GM23338 (cell line): ENCODE data around the gene CERS1. TPM values are rescaled to one million over a fixed set of nuclear protein-coding genes. Genes with fewer than 3 reads are reported as not detected.

Source experiments
- ATAC-seq: fragments of 200-7000 bp; cut with Tn5 transposase; 3 replicates; pipeline ENCODE4 v1.9.1; 2020
- DNase-seq: peaks from one replicate; pipeline ENCODE4 v3.0.0-alpha.2; 2015; ENCODE audit warnings: low spot score
- H2AFZ ChIP-seq: fragments of 200-600 bp; sonication (generic); 2 replicates; pipeline ENCODE4 v1.8.0; 2016; ENCODE audit warnings: antibody characterized with exemption, mild to moderate bottlenecking, moderate library complexity
- H3F3A ChIP-seq: fragments of 200-600 bp; sonication (generic); replicated peaks from 2 replicates; pipeline ENCODE4 v1.8.0; 2017; ENCODE audit warnings: antibody characterized with exemption, mixed run types, low read depth
- H3K27ac ChIP-seq: fragments of 200-600 bp; sonication (generic); 2 replicates; pipeline ENCODE4 v1.6.1; 2016; ENCODE audit warnings: low read depth
- H3K27me3 ChIP-seq: fragments of 200-600 bp; sonication (generic); 2 replicates; pipeline ENCODE4 v1.8.0; 2016; ENCODE audit warnings: mild to moderate bottlenecking, mixed run types, moderate library complexity; ENCODE audit not compliant: insufficient read depth
- H3K36me3 ChIP-seq: fragments of 200-600 bp; sonication (generic); 2 replicates; pipeline ENCODE4 v1.8.0; 2016; ENCODE audit warnings: mild to moderate bottlenecking; ENCODE audit not compliant: insufficient read depth
- H3K4me1 ChIP-seq: fragments of 200-600 bp; sonication (generic); 2 replicates; pipeline ENCODE4 v1.8.0; 2016; ENCODE audit warnings: mild to moderate bottlenecking, moderate library complexity; ENCODE audit not compliant: insufficient read depth
- H3K4me2 ChIP-seq: fragments of 200-600 bp; sonication (generic); 2 replicates; pipeline ENCODE4 v1.7.1; 2017; ENCODE audit warnings: mixed run types
- H3K4me3 ChIP-seq: fragments of 200-600 bp; sonication (generic); 2 replicates; pipeline ENCODE4 v1.6.1; 2016; ENCODE audit warnings: mixed run types
- H3K79me2 ChIP-seq: fragments of 200-600 bp; sonication (generic); replicated peaks from 2 replicates; pipeline ENCODE4 v1.8.0; 2017; ENCODE audit warnings: mild to moderate bottlenecking; ENCODE audit not compliant: insufficient read depth
- H3K9me2 ChIP-seq: fragments of 200-600 bp; sonication (generic); 2 replicates; pipeline ENCODE4 v1.8.0; 2017; ENCODE audit not compliant: insufficient read depth
- H4K20me1 ChIP-seq: fragments of 200-600 bp; sonication (generic); replicated peaks from 2 replicates; pipeline ENCODE4 v1.8.0; 2017; ENCODE audit warnings: mild to moderate bottlenecking; ENCODE audit not compliant: insufficient read depth
- H3K27ac Mint-ChIP-seq: 2 replicates; pipeline ENCODE4 v1.8.0; 2020; ENCODE audit warnings: inconsistent platforms, mild to moderate bottlenecking, moderate library complexity, mixed read lengths
- H3K27me3 Mint-ChIP-seq: 3 replicates; pipeline ENCODE4 v1.8.0; 2022; ENCODE audit warnings: low read depth, mild to moderate bottlenecking, moderate library complexity, mixed read lengths, inconsistent platforms; ENCODE audit not compliant: insufficient read depth, poor library complexity
- H3K36me3 Mint-ChIP-seq: 3 replicates; pipeline ENCODE4 v1.8.0; 2021; ENCODE audit warnings: low read depth, mild to moderate bottlenecking, inconsistent platforms, moderate library complexity, mixed read lengths
- H3K4me1 Mint-ChIP-seq: 3 replicates; pipeline ENCODE4 v1.8.0; 2020; ENCODE audit warnings: mild to moderate bottlenecking, inconsistent platforms, mixed read lengths
- H3K4me3 Mint-ChIP-seq: 3 replicates; pipeline ENCODE4 v1.8.0; 2021; ENCODE audit warnings: moderate library complexity, mild to moderate bottlenecking, inconsistent platforms, mixed read lengths
- H3K9me3 Mint-ChIP-seq: 3 replicates; pipeline ENCODE4 v1.8.0; 2020; ENCODE audit warnings: moderate library complexity, mild to moderate bottlenecking, inconsistent platforms, mixed read lengths
- STAT1 ChIP-seq: IDR thresholded peaks from one replicate; pipeline ENCODE4 v1.6.1; 2016; ENCODE audit warnings: antibody characterized with exemption; ENCODE audit not compliant: unreplicated experiment
- ZNF114 ChIP-seq: fragments of 250-450 bp; sonication (Bioruptor Pico); IDR thresholded peaks from 2 replicates; pipeline ENCODE4 v1.5.0; 2020; ENCODE audit warnings: mild to moderate bottlenecking, moderate library complexity
- polyA plus RNA-seq: library from polyadenylated mRNA; unstranded; fragments of >200 nt; fragmentation: Nextera tagmentation; extraction: Ambion mirVana; gene quantifications from 2 replicates; pipeline ENCODE4 v1.2.1, GENCODE V29; 2016
- total RNA-seq: library from RNA; depleted of rRNA; stranded (reverse); fragments of >200 nt; shearing (Covaris generic); gene quantifications from 2 replicates; pipeline ENCODE4 v1.2.3, GENCODE V29; 2014
- TF ChIP-seq, protein P1 (sequence below), 2 experiments: fragments of 200-600 bp in 1 of 2; sonication (generic) in 1 of 2; conservative IDR thresholded peaks; 2 replicates each; pipeline versions ENCODE4 v1.5.1 to v1.6.1; 2016 to 2017; ENCODE audit warnings: antibody characterized with exemption in 2 of 2, low read depth in 2 of 2, mild to moderate bottlenecking in 2 of 2, moderate library complexity in 1 of 2

The CERS1 gene
- total and polyA plus RNA-seq, 2 experiments from 2014 or later: 11.1 to 12.2 TPM

DNA sequence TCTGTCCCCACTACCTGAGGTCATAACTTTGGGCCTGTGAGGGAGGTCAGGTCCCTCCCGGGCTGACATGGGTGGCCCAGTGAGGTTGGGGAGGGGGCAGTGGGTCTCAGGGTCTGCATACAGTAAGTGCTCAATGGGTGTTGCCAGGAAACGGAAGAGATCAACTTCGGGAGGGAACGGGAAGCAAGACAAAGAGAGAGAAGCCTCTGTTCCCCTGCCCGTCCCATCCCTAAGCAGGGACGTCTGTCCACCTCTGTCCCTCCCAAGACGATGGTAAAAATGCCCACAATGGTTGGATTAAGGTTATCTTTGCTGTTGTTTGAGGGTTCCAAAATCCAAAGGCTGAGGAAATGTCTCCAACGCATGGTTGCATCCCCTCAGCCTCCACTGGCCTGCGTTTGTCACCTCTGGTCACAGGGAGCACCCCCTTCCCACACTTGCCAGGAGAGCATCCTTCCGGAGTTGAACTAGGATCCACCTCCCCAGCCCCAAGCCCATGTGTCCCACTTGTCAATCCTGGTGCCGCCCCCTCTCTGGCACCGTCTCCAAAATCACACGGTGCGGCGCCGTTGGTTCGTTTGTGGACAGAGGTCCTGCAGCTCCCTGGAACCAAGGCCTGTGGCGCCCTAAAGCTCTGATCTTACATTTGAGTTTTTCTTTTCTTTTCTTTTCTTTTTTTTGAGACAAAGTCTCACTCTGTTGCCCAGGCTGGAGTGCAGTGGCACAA lies 45.8 kb upstream of the CERS1 start:
- Mint-ChIP-seq H3K36me3 (peaks cover 37% of the 10 kb centered on the region), H3K9me3 (no peaks in the 10 kb centered on the region), H3K4me3 (peak overlapping the region; percentile 62), H3K27me3 (peaks cover 23% of the 10 kb centered on the region), H3K27ac (no peak overlapping the region), H3K4me1 (peaks cover 21% of the 10 kb centered on the region)
- Histone ChIP-seq H3F3A (peaks cover 7% of the 10 kb centered on the region; the same call in 1 of the 2 replicates), H2AFZ (peak overlapping the region; percentile 85; the same call in 1 of the 2 replicates), H3K4me2 (peak overlapping the region; percentile 74), H4K20me1 (no peaks in the 10 kb centered on the region), H3K4me1 (peaks cover 9% of the 10 kb centered on the region), H3K79me2 (0 out of 2 replicates have a peak, but pooled peaks cover 3% of the 10 kb centered on the region), H3K27ac (no peak overlapping the region), H3K4me3 (peak overlapping the region; percentile 49), H3K27me3 (peaks cover 5% of the 10 kb centered on the region; the same call in 1 of the 2 replicates), H3K9me2 (no peaks in the 10 kb centered on the region), H3K36me3 (no peaks in the 10 kb centered on the region)
- no peak for TF ChIP-seq ZNF114 (CRISPR knock-in tag)
- TF ChIP-seq, protein P1, sequence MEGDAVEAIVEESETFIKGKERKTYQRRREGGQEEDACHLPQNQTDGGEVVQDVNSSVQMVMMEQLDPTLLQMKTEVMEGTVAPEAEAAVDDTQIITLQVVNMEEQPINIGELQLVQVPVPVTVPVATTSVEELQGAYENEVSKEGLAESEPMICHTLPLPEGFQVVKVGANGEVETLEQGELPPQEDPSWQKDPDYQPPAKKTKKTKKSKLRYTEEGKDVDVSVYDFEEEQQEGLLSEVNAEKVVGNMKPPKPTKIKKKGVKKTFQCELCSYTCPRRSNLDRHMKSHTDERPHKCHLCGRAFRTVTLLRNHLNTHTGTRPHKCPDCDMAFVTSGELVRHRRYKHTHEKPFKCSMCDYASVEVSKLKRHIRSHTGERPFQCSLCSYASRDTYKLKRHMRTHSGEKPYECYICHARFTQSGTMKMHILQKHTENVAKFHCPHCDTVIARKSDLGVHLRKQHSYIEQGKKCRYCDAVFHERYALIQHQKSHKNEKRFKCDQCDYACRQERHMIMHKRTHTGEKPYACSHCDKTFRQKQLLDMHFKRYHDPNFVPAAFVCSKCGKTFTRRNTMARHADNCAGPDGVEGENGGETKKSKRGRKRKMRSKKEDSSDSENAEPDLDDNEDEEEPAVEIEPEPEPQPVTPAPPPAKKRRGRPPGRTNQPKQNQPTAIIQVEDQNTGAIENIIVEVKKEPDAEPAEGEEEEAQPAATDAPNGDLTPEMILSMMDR (conservative IDR thresholded peaks at IDR 0.05; ENCODE audit: low read depth in 2 of 2): peak in 1 of 2 experiments; percentile 39; a peak in 2 of 4 replicates
- DNase-seq: peak; percentile 66
- ATAC-seq: peak; percentile 12

DNA sequence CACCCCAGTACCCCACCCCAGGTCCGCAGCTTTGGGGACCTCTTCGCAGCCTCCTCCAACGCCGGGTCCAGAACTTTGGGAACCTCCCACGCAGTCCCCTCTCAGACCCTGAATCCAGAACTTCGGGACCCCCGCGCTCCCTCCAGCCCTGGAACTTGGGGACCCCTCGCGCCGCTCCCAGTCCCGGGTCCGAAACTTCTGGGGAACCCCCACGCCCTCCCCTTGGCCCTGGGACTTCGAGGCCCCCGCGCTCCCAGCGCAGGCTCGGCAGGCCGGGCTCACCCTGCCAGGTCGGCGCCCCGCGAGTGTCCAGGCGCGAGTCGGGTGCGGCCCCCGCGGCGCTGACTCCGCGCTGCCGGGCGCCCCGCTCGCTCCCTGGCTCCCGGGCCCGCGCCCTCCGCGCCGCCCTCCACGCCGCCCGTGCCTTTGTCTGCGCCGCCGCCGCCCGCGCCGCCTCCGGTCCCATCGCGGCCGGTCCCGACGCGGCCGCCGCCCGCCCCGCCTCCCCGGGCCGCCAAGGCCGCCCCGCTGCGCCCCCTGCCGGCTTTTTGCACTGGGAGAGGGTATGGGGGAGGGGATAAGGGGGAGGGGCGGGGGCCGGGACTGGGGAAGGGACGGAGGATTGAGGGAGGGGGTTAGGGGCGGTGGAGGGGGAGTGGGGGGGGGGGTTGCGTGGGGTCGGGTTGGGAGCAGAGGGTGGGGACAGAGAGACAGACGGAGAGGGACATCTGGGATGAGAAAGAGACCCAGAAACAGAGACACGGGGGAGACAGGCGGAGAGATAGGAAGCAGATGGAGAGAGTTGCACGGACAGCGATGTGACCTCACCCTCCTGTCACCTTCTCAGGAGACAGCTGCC lies 45.0 kb upstream of the CERS1 start, which contains the start of gene HOMER3:
Gene HOMER3 (minus strand): TSS at position 449 of the 859 bp plus-strand sequence. CDS start 2,235 bp downstream, outside the sequence.
- peaks cover 7% of the 10 kb centered on the region; the same call in 1 of the 2 replicates for H3F3A ChIP-seq
- 0 out of 2 replicates have a peak, but pooled peaks cover 3% of the 10 kb centered on the region for H3K79me2 ChIP-seq
- no peaks in the 10 kb centered on the region for H3K9me2 ChIP-seq
- ATAC-seq: peak; percentile 17
- peaks cover 5% of the 10 kb centered on the region; the same call in 1 of the 2 replicates for H3K27me3 ChIP-seq
- H3K36me3 Mint-ChIP-seq: peaks cover 33% of the 10 kb centered on the region
- peak within 1 kb of the TSS; percentile 91 for H3K4me3 Mint-ChIP-seq
- H3K4me2 ChIP-seq: peak within 1 kb of the TSS; percentile 89
- H3K4me1 Mint-ChIP-seq: peaks cover 21% of the 10 kb centered on the region
- H3K36me3 ChIP-seq: no peaks in the 10 kb centered on the region
- peak within 1 kb of the TSS; percentile 81 for H3K4me3 ChIP-seq
- no peaks in the 10 kb centered on the region; the same call in 1 of the 2 replicates for H4K20me1 ChIP-seq
- TF ChIP-seq, protein P1 (conservative IDR thresholded peaks at IDR 0.05; ENCODE audit: low read depth in 2 of 2): peak in 1 of 2 experiments; percentile 58; a peak in 2 of 4 replicates
- TF ChIP-seq STAT1: no peak
- DNase-seq: peak; percentile 80
- peaks cover 9% of the 10 kb centered on the region for H3K4me1 ChIP-seq
- H3K27me3 Mint-ChIP-seq: peaks cover 19% of the 10 kb centered on the region
- H2AFZ ChIP-seq: peak within 1 kb of the TSS; percentile 85; the same call in 1 of the 2 replicates
- H3K9me3 Mint-ChIP-seq: no peaks in the 10 kb centered on the region
- H3K27ac Mint-ChIP-seq: peak within 1 kb of the TSS; percentile 78
- no peak within 1 kb of the TSS for H3K27ac ChIP-seq
